Ureter (tissue), 1 donor: ENCODE data around the gene CSK. TPM values are rescaled to one million over a fixed set of nuclear protein-coding genes. Genes with fewer than 3 reads are reported as not detected.

ENCODE experiments used
- DNase-seq: peaks from one replicate; pipeline ENCODE4 v3.0.0-alpha.2; 2020; ENCODE audit warnings: low spot score
- total RNA-seq: library from RNA; stranded (reverse); gene quantifications from one replicate; pipeline ENCODE4 v1.2.4, GENCODE V29; 2023
- donor health status: DM: yes; HTN: yes; CAD: no.

The CSK gene
- total RNA-seq, 1 donor from 2014 or later: 61.6 TPM

GRCh38 chr15:74826364-74826819 lies 44.5 kb downstream of the CSK start, which contains the start of gene CPLX3:
Gene CPLX3 (plus strand): TSS chr15:74826627. CDS start chr15:74826704, 77 bp downstream.
- DNase-seq: no peak

DNA sequence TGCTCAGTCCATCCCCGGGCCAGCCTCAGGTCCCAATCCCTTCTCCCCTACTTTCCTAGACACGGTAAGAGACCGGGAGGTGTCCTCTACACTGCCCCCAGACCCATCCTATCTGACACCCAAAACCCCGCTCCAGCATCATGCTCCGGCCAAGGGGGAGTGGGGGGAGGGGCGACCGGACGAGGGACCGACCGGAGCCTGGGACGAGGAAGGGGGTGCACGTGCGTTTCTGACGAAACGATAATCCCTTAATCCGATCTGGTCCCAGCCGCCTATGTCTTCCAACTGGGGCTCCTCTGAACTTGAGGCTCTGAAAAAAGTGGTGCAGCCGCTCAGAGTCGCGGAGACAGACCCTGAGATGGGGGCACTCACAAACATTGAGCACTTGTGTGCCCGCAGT lies 45.0 kb downstream of the CSK start:
- DNase-seq: no peak

- no peak for DNase-seq
Measured at GRCh38 chr15:74827614-74828013, 45.7 kb downstream of the CSK start.

DNA sequence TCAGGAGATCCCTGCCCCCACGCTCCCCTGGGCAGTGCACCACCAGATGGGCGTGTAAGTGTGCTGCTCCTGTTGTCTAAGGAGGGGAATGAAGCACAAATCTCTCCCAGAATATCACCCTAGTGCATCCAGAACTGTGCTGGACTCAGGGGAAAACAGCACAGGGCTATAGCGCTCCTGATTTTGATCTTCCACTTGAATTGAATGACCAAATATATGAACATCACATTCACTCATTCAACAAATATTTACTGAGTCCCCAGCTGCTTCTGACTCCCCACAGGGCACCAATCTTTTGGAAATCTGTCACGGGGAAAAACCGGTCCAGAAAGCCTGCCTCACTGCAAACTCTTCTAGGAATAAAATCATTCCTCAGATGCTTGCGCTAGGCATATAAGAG lies 47.0 kb downstream of the CSK start:
- DNase-seq: no peak

DNA sequence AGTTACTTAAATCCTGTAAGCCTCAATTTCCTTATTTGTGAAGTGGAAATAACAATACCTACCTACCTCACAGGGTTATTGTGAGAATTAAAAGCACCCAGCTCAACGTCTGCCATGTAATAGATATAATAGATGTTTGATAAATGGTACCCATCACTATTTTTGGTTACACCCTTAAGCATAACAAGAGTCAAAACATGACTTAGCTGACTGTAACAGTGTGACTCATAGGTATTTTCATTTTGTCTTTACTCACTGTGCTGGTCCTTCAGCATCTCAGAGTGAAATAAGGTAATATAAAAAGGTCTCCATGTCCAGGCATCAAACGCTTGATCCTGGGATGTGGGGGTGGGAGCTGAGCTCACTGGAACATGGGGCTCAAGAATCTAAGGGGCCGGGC lies 47.6 kb downstream of the CSK start:
- DNase-seq: no peak

- DNase-seq: no peak
Measured at GRCh38 chr15:74829991-74830390, 48.1 kb downstream of the CSK start.

GRCh38 chr15:74830868-74831267 lies 49.0 kb downstream of the CSK start:
- no peak for DNase-seq

DNA sequence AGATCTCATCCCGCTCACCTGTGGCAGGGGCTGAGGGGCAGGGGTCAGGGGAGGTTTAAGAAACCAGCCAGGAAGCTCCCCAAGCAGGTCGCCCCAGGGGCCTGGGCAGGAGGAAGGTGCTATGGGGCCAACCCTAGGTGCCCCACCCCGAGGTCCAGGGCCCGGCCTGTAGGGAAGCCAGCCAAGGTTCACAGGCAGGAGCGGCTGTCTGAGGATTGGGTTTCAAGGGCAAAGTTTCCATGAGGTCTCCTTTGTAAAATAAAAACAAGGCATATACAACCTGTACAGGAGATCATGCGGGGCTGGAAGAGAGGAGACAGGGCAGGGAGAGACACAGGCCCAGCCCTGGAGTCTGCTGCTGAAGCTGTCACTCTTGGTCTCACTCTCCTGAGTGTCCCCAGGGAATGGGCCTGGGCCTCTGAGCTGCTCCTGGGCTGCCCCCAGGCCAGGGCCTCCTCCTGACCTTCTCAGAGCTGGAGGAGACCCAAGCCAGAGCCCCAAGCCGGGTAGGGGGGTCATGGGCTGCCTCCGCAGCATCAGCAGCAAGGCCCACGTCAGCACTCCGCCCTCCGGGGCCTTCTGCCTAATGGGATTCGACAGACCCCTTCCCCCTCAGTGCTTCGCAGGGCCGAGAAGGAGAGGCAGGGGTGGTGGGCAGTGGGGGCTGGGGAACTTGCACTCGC lies 50.1 kb downstream of the CSK start:
- DNase-seq: no peak

DNA sequence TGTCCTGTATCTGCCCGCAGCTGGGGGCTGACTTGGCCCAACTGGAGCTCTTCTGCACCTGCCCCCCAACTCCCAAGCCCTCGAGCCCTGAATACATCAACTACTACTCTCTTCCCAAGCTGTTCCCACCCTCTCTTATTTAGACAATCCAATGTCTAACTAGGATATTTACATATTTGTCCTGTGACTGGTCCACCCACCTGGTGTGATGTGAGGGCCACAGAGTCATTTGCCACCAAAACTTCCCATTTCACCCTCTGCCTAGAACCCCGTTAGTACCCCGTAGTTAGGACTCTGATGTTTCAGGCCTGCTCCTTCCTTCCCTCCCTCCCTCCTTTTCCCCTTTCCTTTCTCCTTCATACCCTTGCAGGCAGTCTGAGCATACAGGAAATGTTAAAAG lies 50.9 kb downstream of the CSK start:
- no peak for DNase-seq

DNA sequence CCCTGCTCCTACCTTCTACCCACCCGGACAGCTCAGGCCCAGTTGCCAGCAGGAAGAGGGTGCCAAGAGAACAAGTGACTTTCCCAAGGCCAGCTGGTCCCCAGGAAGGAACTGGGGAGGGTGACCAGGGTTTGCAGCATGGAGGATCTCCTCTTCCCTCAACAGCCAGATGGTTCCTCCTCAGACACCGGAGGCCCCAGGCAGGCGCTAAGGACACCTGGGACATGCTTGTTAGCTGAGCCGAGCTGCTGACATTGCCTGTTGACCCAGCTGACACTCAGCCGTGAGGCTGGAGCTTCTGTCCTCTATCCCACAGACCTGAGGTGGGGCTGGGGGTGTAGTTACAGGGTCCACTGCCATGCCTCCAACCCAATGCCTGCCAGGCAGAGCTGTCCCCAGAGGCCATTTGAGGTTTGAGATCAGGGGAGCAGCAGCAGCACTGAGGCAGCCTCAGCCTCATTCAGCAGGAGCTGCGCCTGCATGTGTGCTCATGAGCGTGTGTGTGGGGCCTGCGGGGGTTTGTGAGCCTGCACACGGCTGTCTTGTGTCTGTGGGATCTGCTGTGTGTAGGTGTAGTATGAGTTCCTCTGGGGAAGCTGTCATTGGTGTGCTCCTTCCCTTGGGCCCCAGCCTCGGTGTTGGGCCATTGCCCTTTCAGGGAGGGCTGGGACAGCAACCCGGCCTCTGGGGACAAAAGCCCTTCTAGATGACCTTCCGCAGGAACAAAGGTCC lies 51.7 kb downstream of the CSK start:
- DNase-seq: no peak

DNA sequence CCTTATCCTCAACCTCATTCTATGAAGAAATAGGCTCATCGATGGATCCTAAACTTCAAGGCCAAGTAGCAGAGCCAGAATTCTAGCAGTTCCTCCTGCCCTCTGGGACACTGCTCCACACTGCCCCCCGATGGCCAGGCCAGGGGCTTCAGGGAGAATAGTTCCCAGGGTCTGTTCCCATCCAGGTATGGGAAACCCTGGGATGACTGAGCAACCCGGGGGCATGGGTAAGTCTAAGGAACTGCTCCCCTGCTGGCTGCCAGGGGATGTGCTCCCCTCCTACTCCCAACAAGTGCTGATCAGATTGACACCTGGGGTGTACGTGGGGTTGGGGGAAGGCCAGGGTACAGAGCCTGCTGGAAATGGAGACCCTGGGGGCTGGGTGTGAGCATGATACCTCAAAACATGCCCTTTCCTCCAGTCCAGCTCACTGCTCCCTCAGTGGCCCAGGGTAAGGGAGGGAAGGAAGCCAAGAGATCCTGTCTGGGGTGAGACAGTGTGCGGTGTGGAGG lies 53.5 kb downstream of the CSK start:
- no peak for DNase-seq

DNA sequence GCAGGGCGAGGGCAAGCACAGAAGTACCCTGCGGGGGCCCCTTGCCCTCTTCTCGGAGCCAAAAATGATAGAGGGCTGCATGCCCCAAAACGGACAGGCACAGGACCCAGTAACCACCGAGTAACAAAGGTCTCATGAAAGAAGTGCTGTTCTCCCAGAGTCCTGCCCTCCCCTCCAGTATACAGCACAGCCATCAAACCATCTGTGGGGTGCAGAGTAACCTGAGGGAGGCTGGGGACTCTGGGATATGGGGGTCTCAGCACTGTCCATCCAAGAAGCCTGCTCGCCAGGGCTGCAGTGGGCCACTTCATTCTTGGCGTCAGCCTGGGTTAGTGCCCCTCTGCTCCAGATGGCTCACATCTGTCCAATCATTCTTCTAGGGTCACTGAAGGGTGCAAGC lies 55.0 kb downstream of the CSK start:
- no peak for DNase-seq

- no peak for DNase-seq
Measured at GRCh38 chr15:74837482-74838136, 55.7 kb downstream of the CSK start.

DNA sequence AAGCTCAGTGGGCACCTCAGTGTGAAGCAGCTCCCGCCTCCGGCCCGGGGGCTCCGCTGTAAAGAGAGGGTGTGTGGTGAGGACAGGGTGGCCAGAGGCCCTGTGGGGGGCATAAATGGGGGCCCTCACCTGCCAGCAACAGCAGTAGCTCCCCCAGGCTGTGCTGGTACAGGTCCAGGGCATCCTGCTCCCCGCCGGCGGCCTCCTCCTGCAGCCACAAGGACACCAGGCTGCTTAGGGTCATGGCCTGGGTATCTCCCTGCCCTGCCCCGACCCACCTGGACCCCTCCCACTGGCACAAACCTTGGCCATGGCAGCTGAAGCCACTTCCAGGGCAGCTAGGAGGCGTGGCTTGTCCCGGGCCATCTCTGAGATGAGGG lies 56.2 kb downstream of the CSK start:
- DNase-seq: no peak

- no peak for DNase-seq
Measured at GRCh38 chr15:74838746-74839525, 57.1 kb downstream of the CSK start.

DNA sequence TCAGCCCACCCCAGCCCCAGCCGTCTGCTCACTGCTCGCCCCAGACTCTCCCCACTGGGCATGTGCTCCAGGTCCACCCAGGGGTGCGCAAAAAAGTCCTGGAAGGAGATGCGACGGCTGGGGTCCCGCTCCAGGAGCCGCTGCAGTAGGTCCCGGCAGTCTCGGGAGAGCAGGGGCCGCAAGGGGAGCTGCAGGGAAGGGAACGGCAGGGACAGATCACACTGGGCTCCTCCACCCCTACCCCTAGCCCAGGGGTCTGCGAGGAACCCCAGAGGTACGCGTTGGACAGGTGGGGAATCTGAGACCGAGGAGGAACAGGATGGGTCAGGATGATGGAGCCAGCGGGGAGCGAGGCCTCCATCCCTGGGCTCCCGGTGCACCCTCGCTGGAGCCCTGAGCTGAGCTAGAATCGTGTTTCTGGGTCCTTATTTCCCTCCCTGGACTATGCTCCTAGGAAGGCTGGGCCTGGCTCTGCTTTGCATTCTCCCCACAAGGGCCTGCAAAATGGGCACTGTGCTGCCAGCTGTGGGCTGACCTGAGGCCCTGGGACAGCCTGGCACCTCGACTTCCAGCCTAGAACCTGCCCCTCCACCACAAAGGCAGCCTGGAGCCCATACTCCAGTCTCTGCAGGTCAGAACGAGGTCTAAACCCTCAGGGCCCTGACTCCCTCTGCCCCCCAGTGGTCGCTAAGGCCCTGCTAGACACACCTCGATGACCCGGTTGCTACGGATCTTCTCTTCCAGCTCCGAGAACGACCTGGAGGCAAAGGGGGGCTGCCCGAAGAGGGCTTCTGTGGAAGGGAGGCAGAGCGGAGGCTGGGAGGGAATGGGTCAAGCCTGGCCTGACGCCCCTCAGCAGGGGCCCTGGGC lies 57.9 kb downstream of the CSK start:
- DNase-seq: no peak

DNA sequence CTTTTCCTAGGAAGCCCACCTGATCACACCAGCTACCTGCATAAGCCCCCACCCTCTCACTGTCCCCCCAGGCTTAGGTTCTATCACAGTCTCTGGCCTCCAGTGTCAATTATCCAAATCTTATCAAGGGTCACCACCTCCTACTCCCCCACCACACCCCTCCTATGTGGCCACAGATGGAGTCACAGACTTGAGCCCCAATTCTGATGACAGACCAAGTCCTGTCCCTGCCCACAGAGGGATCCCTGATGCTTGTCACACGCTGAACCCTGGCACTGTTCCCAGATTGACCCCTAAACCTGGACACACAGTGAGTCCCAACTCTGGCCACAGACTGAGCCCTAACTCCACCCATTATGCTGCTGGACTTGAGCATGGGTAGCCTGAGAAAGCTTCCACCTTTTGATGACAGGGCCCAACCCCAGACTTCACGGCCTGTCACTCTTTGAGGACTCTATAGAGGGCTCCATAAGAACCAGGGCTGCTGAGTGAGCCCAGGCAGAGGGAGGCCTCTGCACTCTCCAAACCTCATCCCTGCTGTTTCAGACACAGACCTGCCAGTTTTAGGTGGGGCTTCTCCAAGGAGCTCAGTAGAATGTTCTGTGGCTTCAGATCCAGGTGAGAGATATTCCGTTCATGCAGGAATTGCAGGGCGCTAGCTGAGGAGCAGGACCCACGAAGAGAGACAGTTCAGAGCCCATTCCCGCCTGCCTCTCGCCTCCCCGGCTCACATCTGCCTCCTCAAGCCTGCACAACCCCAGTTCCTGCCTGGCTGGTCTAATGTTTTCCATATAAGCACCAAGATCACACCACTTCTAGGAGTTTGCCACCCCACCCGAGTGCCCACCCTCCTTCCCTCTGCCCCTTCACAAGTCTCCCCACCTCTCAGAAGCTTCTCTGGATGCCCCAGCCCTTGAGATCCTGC lies 59.2 kb downstream of the CSK start:
- no peak for DNase-seq

GRCh38 chr15:74841891-74842373 lies 60.1 kb downstream of the CSK start:
- no peak for DNase-seq

DNA sequence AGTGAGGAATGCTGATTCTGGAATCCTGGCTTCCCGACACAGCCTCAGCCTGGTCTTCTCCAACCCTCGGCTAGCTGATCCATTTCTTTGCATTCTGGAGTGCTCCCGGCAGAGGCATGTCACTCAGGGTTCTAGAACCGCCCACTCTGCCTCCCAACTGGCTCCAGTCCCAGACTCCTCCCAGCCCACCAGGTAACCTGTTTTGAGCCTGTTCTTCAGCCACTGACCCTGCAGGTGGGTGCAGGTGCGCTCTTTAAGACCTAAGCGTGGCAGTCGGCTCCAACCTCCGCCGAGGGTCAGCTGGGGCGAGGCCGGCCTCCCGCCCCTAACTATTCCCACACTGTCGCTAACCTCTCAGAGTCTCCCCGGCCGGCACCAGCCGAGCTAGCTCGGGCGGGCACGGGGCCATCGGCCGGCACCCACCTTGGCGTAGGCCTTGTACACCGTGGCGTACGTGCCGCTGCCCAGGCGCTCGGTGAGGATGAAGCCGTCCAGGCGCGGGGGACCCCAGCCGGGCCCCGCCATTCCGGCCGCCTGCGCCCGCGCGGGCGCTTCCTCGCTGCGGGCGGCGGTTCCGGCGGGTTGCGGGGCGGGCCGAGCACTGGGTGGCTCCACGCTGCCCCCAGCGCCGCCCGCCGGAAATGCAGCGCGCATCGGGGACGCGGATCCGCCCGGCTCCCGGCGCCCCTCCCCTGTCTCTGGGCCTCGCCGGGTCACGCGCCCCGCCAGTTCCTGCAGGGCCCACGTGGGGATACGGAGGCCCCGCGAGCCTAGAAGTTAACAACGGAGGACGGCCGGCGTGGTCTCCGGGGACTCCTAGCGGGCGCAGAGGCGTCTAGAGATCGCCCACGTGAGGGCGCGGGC lies 60.9 kb downstream of the CSK start, which contains the start of gene ULK3:
Gene ULK3 (minus strand): TSS at position 576 of the 864 bp plus-strand sequence. CDS start 51 bp downstream, at position 525.
- peak; percentile 91 for DNase-seq
